HuH-7 (cell line): Measurements from ENCODE around the gene CCIN.

Source experiments
- DNase-seq: peaks from one replicate; pipeline ENCODE4 v3.0.0; 2011; ENCODE audit warnings: low spot score

CCIN gene

DNA sequence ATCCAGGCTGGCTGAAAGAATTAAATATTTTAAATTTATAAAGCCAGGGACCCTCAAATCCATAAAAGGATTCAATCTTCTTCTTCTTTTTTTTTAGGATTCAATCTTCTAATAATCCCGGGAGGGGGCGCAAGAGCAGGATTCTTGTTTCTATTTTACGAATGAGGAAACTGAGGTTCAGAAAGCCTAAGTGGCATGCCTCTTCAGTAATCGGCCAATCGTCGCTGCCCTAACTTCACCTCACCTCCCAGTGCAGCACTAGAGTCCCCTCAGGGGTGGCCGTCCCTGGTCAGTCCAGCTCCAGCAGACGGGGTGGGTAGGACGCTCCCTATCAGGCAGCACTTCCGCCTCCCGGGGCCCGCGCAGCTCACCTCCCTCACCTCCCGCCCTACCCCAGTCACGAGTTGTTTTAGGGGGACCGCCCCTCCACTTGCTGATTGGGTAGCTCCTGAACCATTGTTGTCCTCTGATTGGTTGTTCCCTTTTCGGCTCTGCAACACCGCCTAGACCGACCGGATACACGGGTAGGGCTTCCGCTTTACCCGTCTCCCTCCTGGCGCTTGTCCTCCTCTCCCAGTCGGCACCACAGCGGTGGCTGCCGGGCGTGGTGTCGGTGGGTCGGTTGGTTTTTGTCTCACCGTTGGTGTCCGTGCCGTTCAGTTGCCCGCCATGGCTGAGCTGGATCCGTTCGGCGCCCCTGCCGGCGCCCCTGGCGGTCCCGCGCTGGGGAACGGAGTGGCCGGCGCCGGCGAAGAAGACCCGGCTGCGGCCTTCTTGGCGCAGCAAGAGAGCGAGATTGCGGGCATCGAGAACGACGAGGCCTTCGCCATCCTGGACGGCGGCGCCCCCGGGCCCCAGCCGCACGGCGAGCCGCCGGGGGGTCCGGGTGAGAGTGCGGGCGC, 21.5 kb downstream of the CCIN start, which contains the start of gene CLTA:
CLTA (plus strand) TSS at position 534 of the 902 bp plus-strand sequence; CDS start at position 670, 136 bp downstream.
- DNase-seq = peak; percentile 98

DNA sequence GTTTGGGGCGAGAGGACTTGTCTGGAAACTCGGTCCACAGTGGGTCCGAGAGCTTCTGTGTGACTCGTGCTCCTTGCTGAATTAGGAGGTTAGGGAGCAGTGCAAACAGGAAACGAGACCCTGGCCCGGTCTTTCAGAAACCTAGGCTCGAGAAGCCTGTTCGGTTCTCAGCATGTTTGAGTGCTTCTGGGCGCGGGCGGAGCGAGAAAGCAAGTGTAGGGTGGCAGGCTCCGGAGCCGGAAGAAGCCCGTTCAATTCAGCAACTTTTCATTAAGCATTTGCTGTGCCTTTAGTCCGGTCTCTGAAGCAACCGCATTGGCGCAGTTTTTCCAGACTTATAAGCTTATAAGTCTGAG, 22.1 kb downstream of the CCIN start:
- DNase-seq = no peak

DNA sequence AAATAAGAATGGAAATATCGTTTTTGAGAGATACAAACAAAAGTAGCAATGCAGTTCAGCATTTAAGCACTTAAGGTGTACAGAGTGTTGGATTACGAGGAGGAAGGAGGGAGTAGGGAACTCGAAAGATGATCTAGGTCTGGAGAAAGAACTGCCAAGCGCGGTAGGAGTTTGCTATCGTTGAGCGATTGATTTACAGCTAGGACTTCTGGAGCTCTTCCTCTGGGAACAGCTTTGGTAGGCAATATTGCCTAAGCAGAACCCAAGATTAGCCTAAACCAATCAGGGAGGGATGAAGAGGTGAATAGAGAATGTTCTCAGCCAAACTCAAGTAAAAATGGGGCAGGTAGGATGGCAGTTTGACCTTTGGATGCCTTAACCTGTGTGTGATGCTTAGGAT, 22.5 kb downstream of the CCIN start:
- DNase-seq = no peak

DNA sequence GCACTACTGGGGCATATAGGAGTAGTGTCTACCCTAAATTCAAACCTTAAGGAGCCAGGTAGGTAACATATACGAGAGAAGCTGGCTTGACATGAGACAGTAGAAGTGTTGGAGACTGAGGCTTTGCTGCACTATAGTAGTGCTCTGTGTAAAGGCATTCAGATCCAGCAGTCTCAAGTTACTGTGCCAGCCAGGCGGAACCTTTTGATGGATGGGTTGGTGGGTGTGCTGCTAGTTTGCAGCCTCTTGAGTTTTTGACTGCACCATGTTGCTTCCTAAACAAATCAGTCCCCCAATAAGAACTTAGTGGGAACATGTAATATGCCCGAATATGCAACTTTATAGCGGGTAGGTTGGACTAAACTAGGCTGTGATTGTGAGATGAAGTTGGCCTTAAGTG, 23.0 kb downstream of the CCIN start:
- DNase-seq = no peak

DNA sequence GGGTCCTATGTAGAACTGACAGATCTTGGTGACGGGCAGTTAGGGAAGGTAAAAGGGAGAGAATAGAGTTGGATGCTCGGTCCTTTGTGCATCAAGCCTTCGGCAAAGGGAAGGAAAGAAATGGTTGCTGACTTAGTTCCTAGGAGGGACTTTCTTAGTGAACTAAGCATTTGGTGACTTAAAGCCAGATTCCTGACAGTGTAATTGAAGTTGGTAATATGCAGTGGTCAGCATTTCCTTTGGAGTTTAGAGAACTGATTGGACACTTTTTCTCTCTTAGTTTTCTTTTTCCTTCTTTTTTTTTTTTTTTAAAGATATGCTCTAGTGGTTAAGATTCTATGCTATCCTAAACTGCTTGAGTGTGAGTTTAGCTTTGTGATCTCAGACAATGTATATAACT, 23.8 kb downstream of the CCIN start:
- DNase-seq = no peak

DNA sequence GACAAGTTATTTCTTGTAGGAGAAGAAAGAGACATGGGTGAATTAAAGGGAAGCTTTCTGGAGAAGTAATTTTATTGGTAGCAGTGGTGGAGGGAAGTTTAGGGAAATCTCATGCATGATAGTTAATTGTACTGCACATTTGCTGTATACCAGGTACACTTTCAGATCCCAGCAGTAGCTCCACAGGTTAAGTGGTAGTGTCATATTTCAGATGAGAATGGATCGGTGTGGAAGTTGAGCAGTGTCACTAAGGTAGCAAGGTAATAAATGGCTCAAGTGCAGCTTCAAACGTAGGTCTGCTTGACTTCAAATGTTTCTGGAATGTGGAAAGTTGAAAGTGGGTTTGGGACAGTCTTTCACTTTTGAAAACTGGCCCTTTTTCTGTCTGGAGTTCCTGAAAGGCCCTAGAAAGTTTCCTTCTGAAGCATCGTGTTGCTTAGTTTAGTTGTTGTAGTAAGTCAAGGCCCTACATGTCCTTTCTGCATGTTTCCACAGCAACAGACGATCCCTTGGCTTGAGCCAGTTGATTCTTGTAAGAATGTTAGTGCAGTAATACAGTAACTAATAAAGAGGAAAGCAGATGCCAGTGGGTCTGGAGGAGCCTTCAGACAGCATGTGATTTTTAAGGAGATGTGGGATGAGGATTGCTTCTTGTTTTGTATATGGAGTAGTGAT, 25.3 kb downstream of the CCIN start:
- DNase-seq = no peak

DNA sequence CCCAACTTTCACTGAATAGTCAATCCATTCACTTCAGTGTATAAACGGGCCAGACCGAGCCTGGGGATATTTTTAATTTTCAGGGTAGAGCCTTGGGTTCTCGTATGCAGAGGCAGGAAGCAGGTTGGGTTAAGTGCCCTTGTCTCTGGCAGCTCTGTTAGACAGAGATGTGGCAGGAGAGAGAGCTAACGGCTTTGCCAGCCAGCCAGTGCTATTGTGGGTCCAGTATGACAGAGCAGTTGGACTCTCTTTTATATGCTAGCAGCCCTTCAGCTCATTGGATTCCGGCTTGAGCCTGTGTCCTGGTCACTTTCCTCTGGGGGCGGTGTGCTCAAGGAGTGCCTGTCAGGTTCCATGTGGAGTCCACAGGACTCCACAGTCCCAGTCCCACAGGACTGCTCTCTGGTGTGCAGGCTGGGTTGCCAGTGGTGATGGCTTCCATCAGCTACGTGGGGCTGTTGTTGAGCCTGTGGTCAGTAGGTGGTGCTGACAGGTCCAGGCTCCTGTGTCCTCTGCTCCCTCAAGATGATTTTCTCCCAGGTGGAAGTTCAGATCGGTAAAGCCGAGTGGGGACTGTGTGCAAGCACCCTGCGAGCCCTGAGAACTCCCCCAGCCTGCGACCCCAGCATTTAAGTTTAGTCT, 35.8 kb downstream of the CCIN start:
- peak; percentile 45 for DNase-seq

DNA sequence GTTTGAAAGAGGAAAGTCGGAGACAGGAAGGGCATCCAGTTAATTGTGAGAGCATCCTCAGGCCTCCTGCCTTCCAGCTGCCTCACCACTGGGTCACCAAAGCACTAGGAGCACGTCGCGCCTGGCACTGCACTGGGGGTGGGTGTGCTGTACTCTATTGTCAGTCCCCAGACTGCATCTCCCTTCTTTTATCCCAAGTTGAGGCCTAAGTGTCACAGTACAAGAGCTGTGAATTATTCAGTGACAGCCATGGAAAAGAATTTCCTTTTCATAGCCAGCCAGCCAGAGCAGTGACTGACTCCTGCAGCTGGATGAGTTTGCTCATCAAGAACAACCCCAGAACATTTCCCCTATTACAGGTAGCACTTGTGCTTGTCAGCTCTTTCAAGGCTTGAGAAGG, 37.8 kb downstream of the CCIN start:
- DNase-seq = no peak

DNA sequence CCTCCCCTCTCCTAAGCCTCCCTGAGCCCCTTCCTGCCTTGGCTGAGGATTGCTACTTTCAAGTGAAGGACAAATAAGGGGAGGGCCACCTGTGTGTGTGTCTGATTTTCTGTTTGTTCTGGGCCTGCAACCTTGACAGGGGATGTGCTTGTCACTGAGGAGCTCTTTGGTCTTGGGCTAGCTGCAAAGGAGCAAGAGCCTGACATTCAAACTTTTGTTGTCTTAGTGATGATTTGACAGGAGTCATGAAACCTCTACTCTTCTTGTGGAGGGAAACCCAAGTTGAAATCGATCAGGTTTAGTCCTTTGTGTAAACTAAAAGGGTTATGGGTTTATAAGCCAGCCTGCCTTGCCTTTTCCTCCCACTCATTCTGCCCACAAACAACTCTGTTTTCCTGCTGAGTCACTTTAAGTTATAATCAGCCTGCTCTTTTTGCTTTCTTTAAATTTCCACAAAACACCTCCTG, 38.4 kb downstream of the CCIN start:
- DNase-seq = no peak

DNA sequence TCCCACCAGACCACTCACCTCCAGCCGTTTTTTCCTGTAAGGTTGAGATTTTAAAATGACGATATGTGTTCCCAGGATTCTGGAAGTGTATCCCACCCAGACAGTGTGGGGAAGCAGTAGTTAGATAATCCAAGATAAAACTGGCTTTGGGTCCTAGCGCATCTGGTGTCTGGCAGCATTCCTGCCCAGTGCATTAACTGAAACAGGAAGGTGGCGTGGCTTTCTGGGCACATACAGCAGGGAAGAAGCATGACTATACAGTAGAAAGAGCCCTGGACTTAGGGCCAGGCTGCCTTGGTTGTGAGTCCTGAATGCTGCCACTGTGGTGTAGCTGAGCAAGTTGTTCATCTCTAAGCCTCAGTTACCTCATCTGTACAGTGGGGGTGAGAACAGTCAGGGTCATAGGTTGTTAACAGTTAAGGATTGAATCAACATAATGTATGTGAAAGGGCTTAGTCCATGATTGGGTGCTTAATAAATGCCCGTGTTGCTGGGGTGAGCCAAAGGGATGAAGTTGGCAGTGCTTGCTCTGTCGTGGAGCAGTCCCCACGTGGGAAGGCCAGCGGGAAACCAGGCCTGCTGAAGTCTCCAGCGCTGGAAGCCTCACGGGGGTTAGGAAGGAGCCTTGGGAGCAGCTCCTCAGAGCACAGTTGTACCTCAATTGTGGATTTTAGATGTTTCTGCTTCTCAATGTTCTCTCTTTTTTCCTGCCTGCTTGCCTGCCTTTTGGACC, 39.5 kb downstream of the CCIN start:
- no peak for DNase-seq

DNA sequence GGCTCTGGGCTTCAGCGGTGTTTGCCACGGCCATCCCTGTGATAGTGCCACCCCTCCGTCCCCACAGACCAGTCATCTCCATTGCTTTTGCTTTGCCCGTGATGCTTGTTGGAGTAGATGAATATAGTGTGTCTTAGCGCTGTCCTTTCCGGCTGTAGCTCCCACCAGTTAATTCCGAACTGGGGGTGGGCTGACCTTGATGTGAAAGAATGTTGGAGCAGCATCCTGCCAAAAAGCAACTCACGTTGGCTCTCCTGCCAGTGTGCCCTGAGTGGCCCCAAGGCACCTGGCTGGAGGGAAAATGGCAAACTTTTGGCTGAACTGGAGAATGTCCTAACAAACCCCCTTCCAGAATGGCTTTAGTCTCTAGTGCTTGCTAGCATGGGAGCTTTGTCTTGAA, 41.5 kb downstream of the CCIN start:
- no peak for DNase-seq

DNA sequence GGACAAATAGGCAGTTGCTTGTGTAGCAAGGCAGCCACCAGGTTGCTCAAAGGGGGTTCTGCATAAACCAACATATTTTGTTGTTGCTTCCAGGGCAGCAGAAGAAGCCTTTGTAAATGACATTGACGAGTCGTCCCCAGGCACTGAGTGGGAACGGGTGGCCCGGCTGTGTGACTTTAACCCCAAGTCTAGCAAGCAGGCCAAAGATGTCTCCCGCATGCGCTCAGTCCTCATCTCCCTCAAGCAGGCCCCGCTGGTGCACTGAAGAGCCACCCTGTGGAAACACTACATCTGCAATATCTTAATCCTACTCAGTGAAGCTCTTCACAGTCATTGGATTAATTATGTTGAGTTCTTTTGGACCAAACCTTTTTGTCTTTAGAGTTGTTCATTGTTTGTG, 42.3 kb downstream of the CCIN start:
- no peak for DNase-seq

DNA sequence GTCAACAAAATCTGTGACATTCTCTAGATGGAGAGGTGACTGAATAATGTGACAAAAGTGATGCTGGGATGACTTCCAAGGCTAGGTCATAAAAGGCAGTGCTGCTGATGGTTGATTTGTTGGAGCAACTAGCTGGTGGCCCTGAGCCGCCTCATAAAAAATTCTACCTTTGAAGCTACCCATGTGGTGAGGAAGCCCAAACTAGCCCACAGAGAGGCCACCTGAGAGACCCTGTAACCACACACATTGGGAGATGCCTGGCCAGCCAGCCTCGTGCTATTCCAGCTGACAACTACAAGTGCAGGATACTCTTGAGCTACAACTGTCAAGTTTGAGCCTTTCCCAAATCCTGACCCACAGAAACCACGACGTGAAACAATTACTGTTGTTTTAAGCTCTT, 44.2 kb downstream of the CCIN start:
- DNase-seq = no peak

DNA sequence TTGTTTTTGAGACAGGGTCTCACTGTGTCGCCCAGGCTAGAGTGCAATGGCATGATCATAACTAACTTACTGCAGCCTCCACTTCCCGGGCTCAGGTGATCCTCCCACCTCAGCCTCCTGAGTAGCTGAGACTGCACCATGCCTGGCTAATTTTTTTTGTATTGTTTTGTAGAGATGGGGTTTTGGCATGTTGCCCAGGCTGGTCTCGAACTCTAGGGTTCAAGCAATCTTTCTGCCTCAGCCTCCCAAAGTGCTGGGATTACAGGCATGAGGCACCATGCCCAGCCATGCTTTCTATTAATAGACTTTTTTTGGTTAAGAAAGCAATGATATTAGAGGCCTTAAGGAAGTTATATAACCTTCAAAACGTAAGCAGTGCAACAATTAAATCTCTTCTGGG, 44.8 kb downstream of the CCIN start:
- no peak for DNase-seq

DNA sequence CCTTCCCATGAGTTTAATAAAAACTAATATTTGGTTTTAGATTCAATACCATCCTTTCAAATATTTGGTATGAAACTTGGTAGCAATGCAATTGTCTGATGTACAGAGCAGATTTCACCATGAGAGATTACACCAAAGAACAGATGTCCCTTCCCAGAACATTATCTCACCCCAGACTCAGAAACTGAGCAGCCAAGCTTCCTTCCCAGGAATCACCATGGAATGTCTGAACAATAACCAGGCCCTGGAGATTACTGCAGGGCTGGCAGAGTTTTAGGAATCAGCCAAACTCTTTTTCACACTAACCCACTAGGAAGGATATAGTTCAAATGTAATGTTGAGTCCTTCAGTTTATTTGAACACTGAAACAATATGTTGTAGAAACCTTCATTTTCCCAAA, 45.4 kb downstream of the CCIN start:
- no peak for DNase-seq

DNA sequence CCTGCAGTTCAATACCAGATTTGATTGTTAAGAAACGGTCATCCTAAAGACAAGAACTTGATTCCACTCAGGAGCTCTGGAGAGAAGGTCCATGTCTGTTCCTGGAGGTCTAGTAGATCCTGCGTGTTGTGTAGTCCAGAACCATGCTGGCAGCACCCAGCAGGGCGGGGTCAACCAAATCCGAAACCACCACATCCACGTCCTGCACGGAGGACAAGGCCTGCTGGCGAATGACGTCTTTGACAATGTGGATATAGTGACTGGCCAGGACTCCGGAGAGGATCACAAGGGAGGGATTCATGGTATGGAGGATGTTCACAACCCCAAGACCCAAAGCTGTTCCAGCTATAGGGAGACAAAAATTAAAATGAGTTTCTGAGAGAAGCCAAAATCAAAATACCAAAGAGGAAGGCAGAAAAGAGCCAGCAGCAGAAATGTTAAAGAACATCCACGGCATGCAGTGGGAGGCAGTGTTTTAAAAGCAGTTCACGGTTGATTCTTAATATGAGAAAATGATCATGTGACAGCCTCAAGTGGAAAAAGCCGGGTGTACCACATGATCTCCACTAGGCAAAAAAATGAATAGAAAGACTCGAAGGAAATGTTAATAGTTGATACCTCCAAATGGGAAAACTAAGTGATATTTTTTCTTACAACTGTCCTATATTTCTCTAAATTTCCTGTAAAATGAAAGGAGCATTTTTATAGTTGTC, 48.2 kb downstream of the CCIN start:
- DNase-seq = no peak

DNA sequence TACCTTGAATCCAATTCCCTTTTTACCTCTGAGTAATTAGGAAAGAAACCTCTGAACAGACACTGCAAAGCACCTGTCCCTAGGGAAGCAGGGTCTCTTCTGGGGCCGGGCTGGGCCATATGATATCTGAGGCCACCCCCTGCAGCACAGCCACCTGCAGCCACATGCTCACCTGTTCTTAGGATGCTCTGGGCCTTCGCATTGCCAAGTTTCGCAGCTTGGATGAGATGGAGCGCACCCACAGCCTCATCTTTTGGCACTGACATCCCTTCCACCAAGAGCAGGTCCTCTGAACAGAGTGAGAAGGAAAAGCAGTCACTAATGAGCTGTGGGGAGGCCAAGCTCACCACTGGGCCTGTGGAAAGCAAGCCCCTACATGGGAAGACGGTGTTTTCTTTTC, 48.8 kb downstream of the CCIN start:
- DNase-seq = no peak

DNA sequence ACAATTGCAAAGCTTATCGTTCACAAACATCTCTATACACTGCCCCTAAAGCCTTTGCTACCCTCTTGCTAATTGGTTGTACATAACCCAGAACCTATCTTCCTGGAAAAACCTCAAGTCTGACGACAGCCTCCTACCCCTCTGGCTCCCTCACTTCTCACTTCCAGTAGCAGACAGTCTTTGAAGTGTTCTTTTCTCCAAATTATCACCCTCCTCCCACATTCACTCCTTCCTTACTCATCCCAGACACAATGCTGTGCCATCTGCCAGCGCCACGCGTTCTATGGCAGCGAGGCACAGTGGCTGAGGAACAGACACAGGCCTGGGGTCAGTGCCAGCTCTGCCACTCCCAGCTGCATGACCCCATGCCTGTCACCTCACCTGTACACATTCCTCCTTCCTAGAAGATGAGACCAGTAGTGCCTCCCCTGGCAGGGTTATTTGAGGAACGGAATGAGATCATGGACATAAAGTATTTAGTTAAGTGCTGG, 49.3 kb downstream of the CCIN start:
- no peak for DNase-seq
